OCI-LY7 (cell line): ENCODE data around the gene BAHCC1.

ENCODE experiments used
- CTCF ChIP-seq: fragments of 200-600 bp; sonication (generic); conservative IDR thresholded peaks from 2 replicates; pipeline ENCODE4 v1.5.1; 2014; ENCODE audit warnings: mild to moderate bottlenecking, antibody characterized with exemption, low read length, moderate library complexity, mixed read lengths
- EZH2phosphoT487 ChIP-seq: fragments of 200-600 bp; sonication (generic); IDR thresholded peaks from 2 replicates; pipeline ENCODE4 v1.6.1; 2018; ENCODE audit warnings: low read depth, borderline replicate concordance, mild to moderate bottlenecking, mixed run types, antibody characterized with exemption, low read length, moderate library complexity, mixed read lengths

GRCh38 chr17:81515530-81516041 is 120.3 kb downstream of the BAHCC1 start:
- no peak for TF ChIP-seq CTCF
- TF ChIP-seq EZH2phosphoT487: no peak
